NCI-H2029 (cell line): ENCODE data around the gene COL26A1.
"Not testable (repeated sequence)": the region's sequence is repeated elsewhere in the genome, so short reads cannot be mapped to it uniquely, and the experiment has no call there.

ENCODE experiments used
- DNase-seq: peaks from one replicate; lab custom pipeline; 2025; lab: John Stamatoyannopoulos, UW

COL26A1 gene

GRCh38 chr7:101502466-101503098, 139.9 kb downstream of the COL26A1 start:
- no peak for DNase-seq

GRCh38 chr7:101505510-101505909, 142.8 kb downstream of the COL26A1 start:
- DNase-seq = not testable (repeated sequence)

- no peak for DNase-seq
Observed at GRCh38 chr7:101506531-101506930, 143.9 kb downstream of the COL26A1 start.

- DNase-seq = no peak
Observed at GRCh38 chr7:101507327-101507726, 144.7 kb downstream of the COL26A1 start.

GRCh38 chr7:101507791-101508252, 145.1 kb downstream of the COL26A1 start:
- peak; percentile 59 for DNase-seq

- DNase-seq = no peak
Observed at GRCh38 chr7:101510297-101510696, 147.6 kb downstream of the COL26A1 start.

GRCh38 chr7:101511965-101512364, 149.3 kb downstream of the COL26A1 start:
- no peak for DNase-seq

GRCh38 chr7:101516851-101517250, 154.2 kb downstream of the COL26A1 start:
- no peak for DNase-seq

- DNase-seq = no peak
Observed at GRCh38 chr7:101517304-101517703, 154.6 kb downstream of the COL26A1 start.

- no peak for DNase-seq
Observed at GRCh38 chr7:101518336-101518735, 155.7 kb downstream of the COL26A1 start.

- no peak for DNase-seq
Observed at GRCh38 chr7:101519324-101520023, 156.8 kb downstream of the COL26A1 start.

- no peak for DNase-seq
Observed at GRCh38 chr7:101521430-101521925, 158.8 kb downstream of the COL26A1 start.

- DNase-seq = no peak
Observed at GRCh38 chr7:101522021-101522420, 159.3 kb downstream of the COL26A1 start.

GRCh38 chr7:101527844-101528667, 165.4 kb downstream of the COL26A1 start:
- DNase-seq = no peak

- no peak for DNase-seq
Observed at GRCh38 chr7:101529560-101529959, 166.9 kb downstream of the COL26A1 start.

- DNase-seq = no peak
Observed at GRCh38 chr7:101531726-101532357, 169.2 kb downstream of the COL26A1 start.

GRCh38 chr7:101532400-101533102, 169.9 kb downstream of the COL26A1 start:
- no peak for DNase-seq

- DNase-seq = no peak
Observed at GRCh38 chr7:101533103-101533465, 170.4 kb downstream of the COL26A1 start.

GRCh38 chr7:101534015-101534803, 171.5 kb downstream of the COL26A1 start:
- DNase-seq = no peak

GRCh38 chr7:101534873-101535272, 172.2 kb downstream of the COL26A1 start:
- DNase-seq = no peak

GRCh38 chr7:101535351-101535751, 172.7 kb downstream of the COL26A1 start:
- DNase-seq = no peak
